ES-I3 (cell line): Measurements from ENCODE around the gene RSRC2.
"Not testable (repeated sequence)": the region's sequence is repeated elsewhere in the genome, so short reads cannot be mapped to it uniquely, and the experiment has no call there.

Source experiments
- H3K36me3 ChIP-seq: 2 replicates; pipeline ENCODE4 v1.6.1; 2013; ENCODE audit warnings: mild to moderate bottlenecking, low read length, control low read depth, moderate library complexity; ENCODE audit not compliant: insufficient read depth
- H3K4me1 ChIP-seq: 2 replicates; pipeline ENCODE4 v1.6.1; 2013; ENCODE audit warnings: mild to moderate bottlenecking, control low read depth, low read length; ENCODE audit not compliant: insufficient read depth
- H3K9ac ChIP-seq: 2 replicates; pipeline ENCODE4 v1.6.1; 2013; ENCODE audit warnings: low read depth, mild to moderate bottlenecking, low read length, moderate library complexity
- H3K9me3 ChIP-seq: 2 replicates; pipeline ENCODE4 v1.6.1; 2013; ENCODE audit warnings: mild to moderate bottlenecking, low read length, moderate library complexity; ENCODE audit not compliant: control insufficient read depth, insufficient read depth

Gene RSRC2

GRCh38 chr12:122506393-122506938 is 20.3 kb downstream of the RSRC2 start:
- Histone ChIP-seq H3K36me3 (peaks cover 65% of the 10 kb centered on the region), H3K4me1 (no peaks in the 10 kb centered on the region), H3K9ac (no peak overlapping the region), H3K9me3 (no peaks in the 10 kb centered on the region)

GRCh38 chr12:122505419-122506051 is 21.2 kb downstream of the RSRC2 start:
- Histone ChIP-seq H3K9ac (no peak overlapping the region), H3K9me3 (no peaks in the 10 kb centered on the region), H3K36me3 (peaks cover 58% of the 10 kb centered on the region), H3K4me1 (no peaks in the 10 kb centered on the region)

- no peaks in the 10 kb centered on the region for H3K9me3 ChIP-seq
- H3K9ac ChIP-seq, result no peak overlapping the region
- H3K4me1 ChIP-seq, result no peaks in the 10 kb centered on the region
- H3K36me3 ChIP-seq, result peaks cover 42% of the 10 kb centered on the region
Measured at GRCh38 chr12:122503783-122504590, 22.7 kb downstream of the RSRC2 start.

GRCh38 chr12:122503147-122503751 is 23.5 kb downstream of the RSRC2 start:
- H3K36me3 ChIP-seq, result peaks cover 35% of the 10 kb centered on the region
- no peaks in the 10 kb centered on the region for H3K9me3 ChIP-seq
- no peak overlapping the region for H3K9ac ChIP-seq
- 0 out of 2 replicates have a peak, but pooled peaks cover 2% of the 10 kb centered on the region for H3K4me1 ChIP-seq

DNA sequence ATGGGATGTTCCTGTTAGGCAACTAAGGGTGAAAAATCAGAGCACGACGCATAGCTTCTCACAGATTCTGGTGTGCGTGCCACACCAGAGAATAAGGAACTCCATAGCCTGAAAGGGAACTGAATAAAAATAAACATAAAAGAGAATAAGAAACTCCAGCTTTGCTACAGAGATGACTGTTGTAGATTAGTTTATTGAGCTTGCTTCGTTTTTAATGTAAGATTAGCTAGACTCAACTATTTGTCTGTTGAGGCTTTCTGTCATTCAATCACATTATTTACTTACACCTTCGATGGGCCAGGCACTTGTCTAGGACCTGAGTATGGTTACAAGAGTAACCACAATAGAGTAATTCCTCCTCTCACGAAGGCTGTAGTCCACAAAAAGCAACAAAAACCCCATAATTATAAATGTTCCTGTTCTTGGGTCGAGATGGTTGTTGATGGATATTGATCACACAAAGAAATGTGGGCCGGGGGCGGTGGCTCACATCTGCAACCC is 25.2 kb downstream of the RSRC2 start:
- Histone ChIP-seq H3K36me3 (peaks cover 25% of the 10 kb centered on the region), H3K4me1 (0 out of 2 replicates have a peak, but pooled peaks cover 6% of the 10 kb centered on the region), H3K9ac (peak overlapping the region; percentile 94; the same call in 1 of the 2 replicates), H3K9me3 (no peaks in the 10 kb centered on the region)

DNA sequence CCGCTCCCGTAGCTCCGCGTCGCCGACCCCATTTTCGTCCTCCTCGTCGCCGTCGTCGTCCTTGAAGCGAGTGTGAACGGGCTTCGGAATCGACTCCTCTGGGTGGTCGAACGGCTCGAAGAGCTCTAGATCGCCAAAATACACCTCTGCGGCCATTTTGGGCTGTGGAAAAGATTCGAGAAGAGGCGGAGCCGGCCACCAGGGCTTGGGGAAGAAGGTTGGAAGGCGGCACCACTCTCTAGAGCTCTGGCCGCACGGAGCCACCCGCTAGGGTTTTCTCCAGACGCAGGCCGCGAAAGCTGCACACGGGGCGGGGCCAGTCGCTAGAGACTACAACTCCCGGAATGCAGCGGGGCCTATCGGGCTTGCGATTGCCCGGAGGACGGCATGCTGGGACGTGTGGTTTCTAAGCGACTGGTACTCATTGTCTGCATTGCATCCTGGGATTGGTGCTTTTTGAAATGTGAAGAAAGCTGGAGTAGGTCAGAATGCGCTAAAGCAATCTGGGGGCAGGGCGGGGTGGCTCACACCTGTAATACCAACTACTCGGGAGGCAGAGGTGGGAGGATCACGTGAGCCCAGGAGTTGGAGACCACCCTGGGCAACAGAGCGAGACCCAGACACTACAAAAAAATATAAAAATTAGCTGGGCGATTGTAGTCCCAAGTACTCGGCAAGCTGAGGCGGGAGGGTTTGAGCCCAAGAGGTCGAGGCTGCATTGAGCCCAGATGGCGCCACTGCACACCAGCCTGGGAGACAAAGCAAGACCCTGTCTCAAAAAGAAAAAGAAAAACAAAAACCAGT is 25.8 kb downstream of the RSRC2 start, which contains the start of gene ZCCHC8:
ZCCHC8 (minus strand) TSS at position 248 of the 804 bp plus-strand sequence; CDS start at position 156, 92 bp downstream.
- H3K9me3 ChIP-seq, result no peaks in the 10 kb centered on the region
- peaks cover 21% of the 10 kb centered on the region for H3K36me3 ChIP-seq
- 0 out of 2 replicates have a peak, but pooled peaks cover 6% of the 10 kb centered on the region for H3K4me1 ChIP-seq
- peak within 1 kb of the TSS; percentile 94 for H3K9ac ChIP-seq

DNA sequence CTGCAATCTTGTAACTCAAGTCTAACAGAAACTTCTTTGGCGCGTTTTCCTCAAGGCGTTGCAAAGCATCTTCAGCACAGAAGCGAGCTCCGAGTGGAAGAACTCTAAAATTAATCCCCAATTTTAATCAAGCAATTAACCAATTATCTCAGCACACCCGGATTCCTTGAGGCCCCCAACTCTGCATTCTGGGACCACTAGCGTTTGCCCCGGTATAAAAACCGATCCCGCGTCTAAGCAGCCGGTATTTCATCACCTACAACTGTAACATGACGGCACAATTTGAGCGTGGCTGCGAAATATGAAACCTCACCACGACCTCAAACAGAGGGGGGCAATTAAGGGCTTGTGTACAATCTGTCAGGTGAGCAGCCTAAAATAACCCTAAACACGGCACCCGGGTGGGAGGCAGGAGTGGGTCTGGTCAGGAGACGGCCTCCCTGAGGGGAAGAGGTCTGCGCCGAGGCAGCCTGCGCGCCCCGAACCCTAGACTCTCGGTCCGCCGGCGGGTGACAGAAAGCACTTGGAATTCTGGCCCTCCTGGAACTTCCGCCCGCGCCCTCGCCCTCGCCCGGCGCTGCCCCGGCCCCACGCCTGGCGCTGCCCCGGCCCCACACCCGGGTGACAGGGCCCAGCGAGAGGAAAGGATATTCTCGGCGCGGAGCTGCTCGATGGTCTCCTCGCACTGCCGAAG is 26.6 kb downstream of the RSRC2 start:
- Histone ChIP-seq H3K36me3 (peaks cover 15% of the 10 kb centered on the region), H3K9me3 (no peaks in the 10 kb centered on the region), H3K9ac (peak overlapping the region; percentile 94), H3K4me1 (0 out of 2 replicates have a peak, but pooled peaks cover 6% of the 10 kb centered on the region)

GRCh38 chr12:122495258-122495657 is 31.5 kb downstream of the RSRC2 start:
- Histone ChIP-seq H3K36me3 (no peaks in the 10 kb centered on the region; the same call in 1 of the 2 replicates), H3K4me1 (0 out of 2 replicates have a peak, but pooled peaks cover 6% of the 10 kb centered on the region), H3K9ac (no peak overlapping the region), H3K9me3 (no peaks in the 10 kb centered on the region)

DNA sequence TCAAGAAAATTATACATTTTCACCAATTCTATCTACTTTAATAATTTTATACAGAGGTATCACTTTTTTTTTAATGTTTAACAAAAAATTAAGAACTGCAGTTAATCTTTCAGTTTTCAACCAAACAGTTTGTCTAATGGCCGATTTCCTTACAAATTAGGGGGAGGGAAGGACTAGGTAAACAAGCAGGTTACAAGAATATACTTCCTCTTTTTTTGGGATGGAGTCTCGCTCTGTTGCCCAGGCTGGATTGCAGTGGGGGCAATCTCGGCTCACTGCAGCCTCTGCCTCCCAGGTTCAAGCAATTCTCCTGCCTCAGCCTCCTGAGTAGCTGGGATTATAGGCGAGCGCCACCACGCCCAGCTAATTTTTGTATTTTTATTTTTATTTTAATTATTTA is 33.5 kb downstream of the RSRC2 start:
- not testable (repeated sequence) for H3K9me3 ChIP-seq

GRCh38 chr12:122491991-122492390 is 34.7 kb downstream of the RSRC2 start:
- Histone ChIP-seq H3K9me3 (no peaks in the 10 kb centered on the region), H3K36me3 (peaks cover 16% of the 10 kb centered on the region), H3K4me1 (no peaks in the 10 kb centered on the region), H3K9ac (no peak overlapping the region)

More for the DNA sequence above, 33.5 kb downstream of the RSRC2 start:
- not testable (repeated sequence) for H3K9ac ChIP-seq, H3K4me1 ChIP-seq
- peaks cover 12% of the 10 kb centered on the region for H3K36me3 ChIP-seq

GRCh38 chr12:122489038-122489437 is 37.7 kb downstream of the RSRC2 start:
- Histone ChIP-seq H3K4me1 (no peaks in the 10 kb centered on the region), H3K9ac (no peak overlapping the region), H3K9me3 (no peaks in the 10 kb centered on the region), H3K36me3 (peaks cover 19% of the 10 kb centered on the region)

GRCh38 chr12:122487807-122488206 is 38.9 kb downstream of the RSRC2 start:
- peaks cover 19% of the 10 kb centered on the region for H3K36me3 ChIP-seq
- H3K9me3 ChIP-seq, H3K9ac ChIP-seq, H3K4me1 ChIP-seq: not testable (repeated sequence)

GRCh38 chr12:122486805-122487426 is 39.8 kb downstream of the RSRC2 start:
- H3K4me1 ChIP-seq, result no peaks in the 10 kb centered on the region
- H3K9me3 ChIP-seq, result no peaks in the 10 kb centered on the region
- no peak overlapping the region for H3K9ac ChIP-seq
- H3K36me3 ChIP-seq, result peaks cover 20% of the 10 kb centered on the region
